Ishikawa (cell line): Measurements from ENCODE around the gene NRG3.

ENCODE experiments used
- CEBPB ChIP-seq: IDR thresholded peaks from 2 replicates; pipeline ENCODE4 v1.6.1; 2012
- CREB1 ChIP-seq: IDR thresholded peaks from 2 replicates; pipeline ENCODE4 v1.6.1; 2012; ENCODE audit warnings: low read depth
- EGR1 ChIP-seq: IDR thresholded peaks from 2 replicates; pipeline ENCODE4 v1.6.1; 2012
- EP300 ChIP-seq: IDR thresholded peaks from 2 replicates; pipeline ENCODE4 v1.6.1; 2012; ENCODE audit warnings: borderline replicate concordance
- FOXM1 ChIP-seq: IDR thresholded peaks from 2 replicates; pipeline ENCODE4 v1.6.1; 2012; ENCODE audit warnings: low read depth, borderline replicate concordance
- MAX ChIP-seq: IDR thresholded peaks from 2 replicates; pipeline ENCODE4 v1.6.1; 2012
- NFIC ChIP-seq: IDR thresholded peaks from 2 replicates; pipeline ENCODE4 v1.6.1; 2012
- RAD21 ChIP-seq: IDR thresholded peaks from 2 replicates; pipeline ENCODE4 v1.6.1; 2012; ENCODE audit warnings: low read depth
- REST ChIP-seq: IDR thresholded peaks from 2 replicates; pipeline ENCODE4 v1.6.1; 2012; ENCODE audit warnings: low read depth, mild to moderate bottlenecking
- TAF1 ChIP-seq: IDR thresholded peaks from 2 replicates; pipeline ENCODE4 v1.6.1; 2012; ENCODE audit warnings: low read depth, mild to moderate bottlenecking
- TCF12 ChIP-seq: IDR thresholded peaks from 2 replicates; pipeline ENCODE4 v1.6.1; 2012; ENCODE audit warnings: low read depth
- TEAD4 ChIP-seq: IDR thresholded peaks from 2 replicates; pipeline ENCODE4 v1.6.1; 2012
- USF1 ChIP-seq: IDR thresholded peaks from 2 replicates; pipeline ENCODE4 v1.6.1; 2012
- YY1 ChIP-seq: IDR thresholded peaks from 2 replicates; pipeline ENCODE4 v1.6.1; 2012; ENCODE audit warnings: low read depth
- ZBTB7A ChIP-seq: IDR thresholded peaks from 2 replicates; pipeline ENCODE4 v1.6.1; 2012; ENCODE audit warnings: low read depth

Gene NRG3

GRCh38 chr10:82628373-82628772 lies 753.4 kb downstream of the NRG3 start:
- TF ChIP-seq FOXM1 = no peak

- TF ChIP-seq NFIC (no peak), ZBTB7A (no peak), REST (no peak), CEBPB (no peak), USF1 (no peak), MAX (no peak), RAD21 (no peak), EGR1 (no peak), CREB1 (no peak), TAF1 (no peak), TCF12 (no peak), EP300 (no peak), TEAD4 (no peak), FOXM1 (no peak), YY1 (no peak)
These were observed 768.1 kb downstream of the NRG3 start for GRCh38 chr10:82643076-82643475.

- TF ChIP-seq RAD21 (no peak), TAF1 (no peak), USF1 (no peak), TEAD4 (no peak), FOXM1 (no peak), REST (no peak), MAX (no peak), EP300 (no peak), NFIC (no peak), CREB1 (no peak), CEBPB (no peak), EGR1 (no peak), ZBTB7A (no peak), YY1 (no peak), TCF12 (no peak)
These were observed 768.6 kb downstream of the NRG3 start for GRCh38 chr10:82643601-82644000.

- TF ChIP-seq TAF1 (no peak), ZBTB7A (no peak), FOXM1 (no peak), RAD21 (no peak), CREB1 (no peak), USF1 (no peak), EGR1 (no peak), NFIC (no peak), EP300 (no peak), TEAD4 (no peak), MAX (no peak), REST (no peak), TCF12 (no peak), YY1 (no peak)
These were observed 770.2 kb downstream of the NRG3 start for GRCh38 chr10:82645221-82645620.
